ENCODE data around the gene GRAMD4. TPM values are rescaled to one million over a fixed set of nuclear protein-coding genes. Genes with fewer than 3 reads are reported as not detected.

GRAMD4 gene
- total RNA-seq, 1 donor from 2014 or later = 26.1 TPM

DNA sequence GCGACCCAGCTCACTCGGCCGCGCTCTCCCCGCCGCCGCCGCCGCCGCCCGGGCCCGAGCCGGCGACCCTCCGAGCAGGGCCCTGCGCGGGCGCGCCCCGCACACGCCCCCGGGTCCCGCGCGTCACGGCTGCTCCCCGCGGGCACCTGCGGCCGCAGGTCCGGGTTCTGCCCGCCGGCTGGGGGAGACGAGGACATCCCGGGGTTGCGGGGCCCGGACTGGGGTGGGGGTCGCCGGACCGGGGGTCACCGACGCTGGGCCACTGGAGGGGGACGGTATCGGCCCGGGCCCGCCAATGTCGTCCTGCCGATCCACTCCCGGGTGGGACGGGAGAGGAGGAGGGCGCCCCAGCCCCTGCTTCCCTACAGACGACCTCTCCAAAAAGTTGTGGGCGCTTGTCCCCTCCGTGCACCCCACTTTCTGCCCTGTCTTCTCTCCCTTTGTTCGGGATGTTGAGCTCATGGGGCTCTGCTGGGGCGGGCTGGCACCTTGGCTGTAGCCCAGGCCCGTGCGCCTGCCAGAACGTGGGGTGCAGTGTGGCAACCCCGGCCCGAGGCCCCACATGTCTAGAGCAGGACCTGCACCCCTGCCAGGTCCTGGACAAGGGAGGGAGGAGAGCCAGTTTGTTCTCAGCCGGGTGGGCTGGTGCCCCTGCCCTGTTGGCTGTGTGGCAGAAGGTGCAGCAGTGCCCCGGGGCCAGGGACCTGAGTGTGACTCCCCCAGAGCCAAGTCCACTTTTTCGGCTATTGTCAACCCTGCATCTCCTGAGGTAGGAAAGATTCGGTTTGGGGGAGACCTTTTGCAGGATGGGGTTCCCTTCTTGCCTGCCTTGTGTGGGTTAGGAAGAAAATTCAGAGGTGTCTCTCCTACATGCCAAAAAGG, 42.6 kb upstream of the GRAMD4 start:
- Histone ChIP-seq H3K4me3 (ENCODE audit: low read length in 3 of 3) (peak overlapping the region; percentile 75 to 88 (median 83)), H3K4me1 (ENCODE audit: control insufficient read depth in 3 of 3, insufficient read depth in 3 of 3, low read length in 3 of 3) (peaks cover 56 to 64% (median 58%) of the 10 kb centered on the region in 3 donors), H3K9ac (ENCODE audit: low read depth in 1 of 3, low read length in 3 of 3) (peak overlapping the region; percentile 83 to 90 (median 88)), H3K27me3 (ENCODE audit: control insufficient read depth in 3 of 3, insufficient read depth in 3 of 3, low read length in 3 of 3) (no peaks in the 10 kb centered on the region), H3K9me3 (ENCODE audit: control insufficient read depth in 3 of 3, low read length in 3 of 3) (no peaks in the 10 kb centered on the region), H3K36me3 (ENCODE audit: control insufficient read depth in 3 of 3, insufficient read depth in 3 of 3, low read length in 3 of 3) (no peaks in the 10 kb centered on the region), H3K27ac (ENCODE audit: low read depth, low read length) (peak overlapping the region; percentile 85)

DNA sequence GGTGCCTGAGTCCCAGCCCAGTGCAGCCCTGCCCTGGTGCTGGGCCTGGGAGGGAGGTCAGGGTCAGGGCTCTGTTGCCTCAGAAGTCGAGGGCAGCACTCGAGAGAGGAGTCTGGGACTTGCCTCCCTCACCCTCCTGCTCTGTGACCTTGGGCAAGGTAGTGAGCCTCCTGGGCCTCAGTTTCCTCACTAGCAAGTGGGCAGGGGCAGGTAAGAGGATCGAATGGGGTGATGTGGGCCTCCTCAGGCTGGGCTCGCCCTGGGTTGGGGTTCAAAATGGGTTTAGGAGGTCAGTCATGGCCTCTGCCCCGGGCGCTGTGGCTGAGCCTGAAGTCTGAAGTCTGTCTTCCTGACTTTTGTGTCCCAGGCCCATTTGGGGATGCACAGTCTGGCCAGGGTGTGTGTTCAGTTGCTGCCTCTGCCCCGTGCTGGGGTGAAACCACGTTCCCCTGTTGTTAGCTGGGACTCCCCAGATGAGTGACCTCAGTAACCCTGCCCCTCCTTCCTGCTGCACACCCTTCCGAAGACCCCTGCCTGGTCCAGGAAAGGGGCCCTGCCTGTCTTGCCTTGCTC, 41.8 kb upstream of the GRAMD4 start:
- Histone ChIP-seq H3K4me1 (ENCODE audit: control insufficient read depth in 3 of 3, insufficient read depth in 3 of 3, low read length in 3 of 3) (peaks cover 59 to 64% (median 60%) of the 10 kb centered on the region in 3 donors), H3K9ac (ENCODE audit: low read depth in 1 of 3, low read length in 3 of 3) (peak overlapping the region; percentile 83 to 90 (median 88))

DNA sequence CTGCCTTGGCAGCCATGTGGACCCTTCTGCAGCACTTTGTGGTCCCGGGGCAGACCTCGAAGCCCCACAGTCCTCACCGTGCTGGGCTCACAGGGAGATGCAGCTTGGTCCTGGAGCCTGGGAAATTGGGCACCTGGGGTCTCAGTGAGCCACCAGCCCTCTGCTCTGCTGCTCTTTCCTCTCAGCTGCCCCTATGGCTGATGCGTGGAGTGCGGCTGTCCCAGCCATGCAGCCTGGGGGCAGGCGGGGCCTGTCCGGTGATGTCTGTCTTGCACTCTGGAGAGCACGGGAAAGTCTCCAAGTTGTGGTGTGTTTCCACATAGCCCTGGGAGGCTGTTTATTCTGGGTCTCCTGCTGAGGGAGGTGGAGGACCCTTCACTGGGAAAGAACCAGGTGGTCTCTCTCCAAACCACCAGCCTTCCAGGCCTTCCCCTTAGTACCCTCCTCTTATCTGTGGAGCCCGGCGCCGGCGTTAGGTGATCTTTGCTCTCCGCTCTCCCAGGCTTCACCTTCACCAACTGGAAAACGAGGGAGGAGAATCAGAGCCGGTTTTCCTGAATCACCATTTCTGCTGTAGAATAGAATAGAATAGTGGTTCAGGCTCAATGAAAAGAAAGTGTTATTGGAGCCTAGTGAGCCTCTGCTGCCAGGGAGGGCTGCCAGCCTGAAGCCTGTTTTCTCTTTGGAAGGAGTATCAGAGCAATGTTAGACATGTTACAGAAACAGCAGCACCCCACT, 41.2 kb upstream of the GRAMD4 start:
- Histone ChIP-seq H3K36me3 (ENCODE audit: control insufficient read depth in 3 of 3, insufficient read depth in 3 of 3, low read length in 3 of 3) (no peaks in the 10 kb centered on the region), H3K9ac (ENCODE audit: low read depth in 1 of 3, low read length in 3 of 3) (peak overlapping the region; percentile 51 to 90 (median 88)), H3K9me3 (ENCODE audit: control insufficient read depth in 3 of 3, low read length in 3 of 3) (no peaks in the 10 kb centered on the region), H3K4me1 (ENCODE audit: control insufficient read depth in 3 of 3, insufficient read depth in 3 of 3, low read length in 3 of 3) (peaks cover 59 to 64% (median 60%) of the 10 kb centered on the region in 3 donors), H3K4me3 (ENCODE audit: low read length in 3 of 3) (peak overlapping the region; percentile 75 to 88 (median 83)), H3K27me3 (ENCODE audit: control insufficient read depth in 3 of 3, insufficient read depth in 3 of 3, low read length in 3 of 3) (no peaks in the 10 kb centered on the region), H3K27ac (ENCODE audit: low read depth, low read length) (peak overlapping the region; percentile 85)

More for the DNA sequence above, 41.8 kb upstream of the GRAMD4 start:
- Histone ChIP-seq H3K27me3 (ENCODE audit: control insufficient read depth in 3 of 3, insufficient read depth in 3 of 3, low read length in 3 of 3) (no peaks in the 10 kb centered on the region), H3K9me3 (ENCODE audit: control insufficient read depth in 3 of 3, low read length in 3 of 3) (no peaks in the 10 kb centered on the region), H3K27ac (ENCODE audit: low read depth, low read length) (peak overlapping the region; percentile 85), H3K4me3 (ENCODE audit: low read length in 3 of 3) (peak overlapping the region; percentile 75 to 88 (median 83)), H3K36me3 (ENCODE audit: control insufficient read depth in 3 of 3, insufficient read depth in 3 of 3, low read length in 3 of 3) (no peaks in the 10 kb centered on the region)

DNA sequence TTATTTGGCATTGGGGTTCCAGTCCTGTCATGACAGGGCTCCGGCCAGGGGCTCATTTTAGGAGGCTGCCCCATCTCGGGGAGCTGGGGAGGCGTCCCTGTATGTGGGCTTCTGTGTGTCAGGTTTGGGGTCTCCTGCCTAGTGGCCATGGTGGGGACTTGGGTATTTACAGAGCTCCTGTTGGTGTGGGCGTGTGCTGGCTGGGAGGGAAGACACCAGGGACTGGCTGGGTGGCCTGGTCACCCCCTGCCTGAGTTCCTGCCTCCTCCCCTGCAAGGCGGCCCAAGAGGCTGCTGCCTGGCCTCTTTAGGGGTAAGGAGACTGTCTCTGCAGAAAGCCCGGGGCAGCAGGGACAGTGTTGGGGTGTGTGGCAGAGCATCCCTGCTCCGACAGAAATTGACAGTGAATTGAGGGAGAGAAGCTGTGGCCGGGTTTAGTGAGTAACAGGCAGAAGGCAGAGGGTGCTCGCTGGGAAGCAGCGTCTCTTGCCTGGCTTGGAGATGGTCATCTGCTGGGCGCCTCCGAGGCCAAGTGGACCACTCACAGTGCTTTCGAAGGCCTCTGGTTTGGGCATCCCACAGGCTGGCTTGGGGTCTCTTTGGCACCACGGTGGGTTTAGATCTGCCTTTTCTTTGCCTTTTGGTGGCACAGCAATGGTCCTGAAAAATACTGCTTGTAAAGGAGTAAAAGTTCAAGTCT, 40.3 kb upstream of the GRAMD4 start:
- Histone ChIP-seq H3K27me3 (ENCODE audit: control insufficient read depth in 3 of 3, insufficient read depth in 3 of 3, low read length in 3 of 3) (no peaks in the 10 kb centered on the region), H3K4me3 (ENCODE audit: low read length in 3 of 3) (peak overlapping the region in 2 of 3 donors; percentile 1 to 88), H3K27ac (ENCODE audit: low read depth, low read length) (peak overlapping the region; percentile 85), H3K4me1 (ENCODE audit: control insufficient read depth in 3 of 3, insufficient read depth in 3 of 3, low read length in 3 of 3) (peaks cover 59 to 66% (median 64%) of the 10 kb centered on the region in 3 donors), H3K9me3 (ENCODE audit: control insufficient read depth in 3 of 3, low read length in 3 of 3) (no peaks in the 10 kb centered on the region), H3K9ac (ENCODE audit: low read depth in 1 of 3, low read length in 3 of 3) (peak overlapping the region; percentile 51 to 90 (median 88)), H3K36me3 (ENCODE audit: control insufficient read depth in 3 of 3, insufficient read depth in 3 of 3, low read length in 3 of 3) (no peaks in the 10 kb centered on the region)

DNA sequence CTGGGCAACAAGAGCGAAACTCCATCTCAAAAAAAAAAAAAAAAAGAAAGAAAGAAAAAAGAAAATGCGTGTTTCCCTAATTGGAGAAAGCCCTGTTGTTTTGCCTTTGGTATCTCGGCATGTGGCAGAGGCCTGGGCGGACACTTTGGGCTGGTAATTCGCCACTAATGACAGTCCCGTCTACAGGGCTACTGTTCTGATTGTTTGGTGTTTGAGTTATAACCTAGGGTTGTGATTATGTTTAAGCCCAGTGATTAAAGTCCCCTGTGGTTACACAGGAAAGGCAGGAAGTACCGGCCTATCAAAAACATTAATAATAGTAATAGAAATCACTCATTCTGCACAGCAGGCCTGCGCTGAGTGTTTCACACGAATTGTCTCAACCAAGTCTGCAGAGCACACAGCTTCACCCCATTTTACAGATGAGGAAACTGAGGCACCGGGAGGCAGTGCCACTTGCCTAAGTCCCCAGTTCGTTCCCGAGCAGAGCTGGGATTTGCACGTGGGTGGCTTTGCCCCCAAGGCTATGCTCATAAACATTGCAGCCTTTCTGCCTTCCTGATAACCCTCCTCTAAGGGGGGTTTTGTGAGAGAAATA, 39.1 kb upstream of the GRAMD4 start:
- Histone ChIP-seq H3K4me3 (ENCODE audit: low read length in 3 of 3) (peak overlapping the region in 1 of 3 donors; percentile 17), H3K9ac (ENCODE audit: low read depth in 1 of 3, low read length in 3 of 3) (no peak overlapping the region), H3K27ac (ENCODE audit: low read depth, low read length) (no peak overlapping the region), H3K9me3 (ENCODE audit: control insufficient read depth in 3 of 3, low read length in 3 of 3) (no peaks in the 10 kb centered on the region), H3K36me3 (ENCODE audit: control insufficient read depth in 3 of 3, insufficient read depth in 3 of 3, low read length in 3 of 3) (no peaks in the 10 kb centered on the region), H3K4me1 (ENCODE audit: control insufficient read depth in 3 of 3, insufficient read depth in 3 of 3, low read length in 3 of 3) (peaks cover 52 to 67% (median 55%) of the 10 kb centered on the region in 3 donors), H3K27me3 (ENCODE audit: control insufficient read depth in 3 of 3, insufficient read depth in 3 of 3, low read length in 3 of 3) (no peaks in the 10 kb centered on the region)

DNA sequence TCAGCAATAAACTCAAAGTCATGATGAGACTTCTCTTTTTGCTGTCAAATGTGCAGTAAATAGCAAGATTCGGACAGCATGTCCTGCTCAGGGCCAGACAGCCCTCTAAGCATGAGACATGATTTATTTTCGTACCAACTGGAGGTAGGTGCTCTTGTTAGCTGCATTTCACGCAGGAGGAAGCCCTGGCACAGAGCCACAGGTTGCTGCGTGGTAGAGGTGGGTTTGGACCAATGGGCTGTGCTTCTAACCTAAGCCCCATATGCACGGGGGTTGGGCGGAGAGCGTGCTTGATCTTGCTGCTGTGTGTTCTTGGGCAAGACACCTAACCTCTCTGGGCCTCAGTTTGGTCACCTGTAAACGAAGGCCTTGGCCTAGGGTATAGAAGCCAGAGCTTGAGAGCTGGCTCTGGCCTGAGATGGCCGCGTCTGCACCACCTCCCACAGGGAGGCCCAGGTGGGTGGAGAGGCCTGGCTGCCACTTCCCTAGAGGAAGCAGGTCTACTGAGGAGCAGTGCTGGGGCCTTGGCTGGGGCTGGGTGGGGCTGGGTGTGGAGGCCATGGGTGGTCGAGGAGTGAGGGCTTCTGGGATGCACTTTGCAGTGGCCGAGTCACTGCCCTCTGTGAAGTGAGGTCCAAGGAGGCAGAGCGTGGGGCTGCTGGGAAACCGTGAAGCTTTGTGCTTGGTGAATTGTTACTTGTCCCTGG, 38.5 kb upstream of the GRAMD4 start:
- Histone ChIP-seq H3K27ac (ENCODE audit: low read depth, low read length) (no peak overlapping the region), H3K9me3 (ENCODE audit: control insufficient read depth in 3 of 3, low read length in 3 of 3) (no peaks in the 10 kb centered on the region), H3K4me1 (ENCODE audit: control insufficient read depth in 3 of 3, insufficient read depth in 3 of 3, low read length in 3 of 3) (peaks cover 49 to 62% (median 51%) of the 10 kb centered on the region in 3 donors), H3K9ac (ENCODE audit: low read depth in 1 of 3, low read length in 3 of 3) (no peak overlapping the region), H3K27me3 (ENCODE audit: control insufficient read depth in 3 of 3, insufficient read depth in 3 of 3, low read length in 3 of 3) (no peaks in the 10 kb centered on the region), H3K36me3 (ENCODE audit: control insufficient read depth in 3 of 3, insufficient read depth in 3 of 3, low read length in 3 of 3) (no peaks in the 10 kb centered on the region), H3K4me3 (ENCODE audit: low read length in 3 of 3) (no peak overlapping the region)

DNA sequence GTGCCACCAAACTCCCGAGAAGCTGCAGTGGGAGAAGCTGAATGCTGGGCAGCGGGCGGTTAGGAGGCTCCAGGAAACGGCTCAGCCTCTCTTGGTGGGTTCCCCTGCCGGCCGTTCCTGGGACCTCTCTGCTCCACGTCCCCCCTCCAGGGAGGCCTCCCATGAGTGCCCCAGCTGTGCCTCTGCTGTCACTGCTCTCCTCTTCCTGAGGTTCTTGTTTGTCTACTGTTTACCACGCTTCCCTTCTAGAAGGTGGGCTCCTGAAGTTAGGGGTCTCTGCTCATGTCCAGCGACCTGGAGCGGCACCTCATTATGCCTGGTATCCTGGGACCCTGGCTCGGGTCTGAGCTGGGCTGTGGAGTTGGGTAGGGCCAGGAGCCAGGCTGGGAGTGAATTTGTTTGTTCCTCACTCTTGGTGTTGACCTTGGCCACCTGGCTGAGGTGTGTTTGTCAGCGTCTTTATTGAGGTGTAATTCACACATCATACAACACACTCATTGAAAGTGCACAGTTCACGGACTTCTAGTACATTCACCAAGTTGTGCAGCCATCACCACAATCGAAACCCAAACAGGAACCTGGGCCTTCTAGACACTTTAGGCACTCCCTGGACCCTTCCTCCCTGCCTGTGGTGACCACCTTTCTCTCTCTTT, 37.8 kb upstream of the GRAMD4 start:
- Histone ChIP-seq H3K4me1 (ENCODE audit: control insufficient read depth in 3 of 3, insufficient read depth in 3 of 3, low read length in 3 of 3) (peaks cover 49 to 67% (median 51%) of the 10 kb centered on the region in 3 donors), H3K4me3 (ENCODE audit: low read length in 3 of 3) (no peak overlapping the region), H3K9me3 (ENCODE audit: control insufficient read depth in 3 of 3, low read length in 3 of 3) (no peaks in the 10 kb centered on the region), H3K27me3 (ENCODE audit: control insufficient read depth in 3 of 3, insufficient read depth in 3 of 3, low read length in 3 of 3) (no peaks in the 10 kb centered on the region), H3K36me3 (ENCODE audit: control insufficient read depth in 3 of 3, insufficient read depth in 3 of 3, low read length in 3 of 3) (no peaks in the 10 kb centered on the region), H3K27ac (ENCODE audit: low read depth, low read length) (no peak overlapping the region), H3K9ac (ENCODE audit: low read depth in 1 of 3, low read length in 3 of 3) (no peak overlapping the region)

DNA sequence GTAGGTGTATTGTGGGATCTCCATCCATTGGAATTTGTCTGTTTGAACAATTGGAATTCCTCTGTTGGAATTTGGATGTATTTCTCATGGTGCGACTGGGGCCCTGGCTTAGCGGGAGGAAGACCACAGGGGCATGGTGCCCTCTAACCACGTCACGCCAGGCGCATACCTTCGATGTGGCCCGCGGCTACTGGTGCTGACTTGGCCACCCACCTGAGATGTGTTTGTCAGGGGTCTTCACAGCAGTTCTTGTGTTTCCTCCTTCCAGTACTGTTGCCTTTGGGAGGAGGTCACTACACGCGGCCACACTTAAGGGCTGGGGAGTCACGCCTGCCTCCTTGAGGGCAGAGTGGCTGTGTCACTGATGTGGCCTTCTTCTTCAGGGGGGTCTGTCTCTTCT, 36.6 kb upstream of the GRAMD4 start:
- Histone ChIP-seq H3K27ac (ENCODE audit: low read depth, low read length) (no peak overlapping the region), H3K9me3 (ENCODE audit: control insufficient read depth in 3 of 3, low read length in 3 of 3) (no peaks in the 10 kb centered on the region), H3K36me3 (ENCODE audit: control insufficient read depth in 3 of 3, insufficient read depth in 3 of 3, low read length in 3 of 3) (no peaks in the 10 kb centered on the region), H3K4me1 (ENCODE audit: control insufficient read depth in 3 of 3, insufficient read depth in 3 of 3, low read length in 3 of 3) (peaks cover 39 to 65% (median 51%) of the 10 kb centered on the region in 3 donors), H3K27me3 (ENCODE audit: control insufficient read depth in 3 of 3, insufficient read depth in 3 of 3, low read length in 3 of 3) (no peaks in the 10 kb centered on the region), H3K9ac (ENCODE audit: low read depth in 1 of 3, low read length in 3 of 3) (no peak overlapping the region), H3K4me3 (ENCODE audit: low read length in 3 of 3) (no peak overlapping the region)

Measured in skeletal muscle tissue (tissue), 4 donors.